ENCODE results near the gene PDE6A. TPM values are rescaled to one million over a fixed set of nuclear protein-coding genes. Genes with fewer than 3 reads are reported as not detected.

Gene PDE6A
- total and polyA plus RNA-seq, 4 donors, result 0.06 TPM; not detected in 3

- Histone ChIP-seq H3K9ac (ENCODE audit: low read depth in 1 of 2, low read length in 2 of 2) (no peak overlapping the region), H3K36me3 (ENCODE audit: control insufficient read depth in 4 of 4, insufficient read depth in 3 of 4, low read depth in 1 of 4, low read length in 3 of 4) (no peaks in the 10 kb centered on the region), H3K27ac (ENCODE audit: low read depth in 1 of 2, low read length in 2 of 2) (no peak overlapping the region), H3K4me3 (ENCODE audit: low read depth in 1 of 3, low read length in 3 of 3) (no peak overlapping the region), H3K9me3 (ENCODE audit: control insufficient read depth in 4 of 4, low read length in 3 of 4) (no peaks in the 10 kb centered on the region), H3K4me1 (ENCODE audit: control insufficient read depth in 4 of 4, insufficient read depth in 4 of 4, low read length in 3 of 4) (no peaks in the 10 kb centered on the region), H3K27me3 (ENCODE audit: control insufficient read depth in 4 of 4, insufficient read depth in 4 of 4, low read length in 3 of 4) (no peaks in the 10 kb centered on the region)
- no peak for DNase-seq (ENCODE audit: low spot score)
- no peak for TF ChIP-seq TAF1 (conservative IDR thresholded peaks at IDR 0.05)
- no peak for TF ChIP-seq FOXA2 (IDR thresholded peaks at IDR 0.05)
- TF ChIP-seq RAD21 (IDR thresholded peaks at IDR 0.05), result no peak
- no peak for TF ChIP-seq MAX (IDR thresholded peaks at IDR 0.05)
- TF ChIP-seq ATF3 (IDR thresholded peaks at IDR 0.05), result no peak
- no peak for TF ChIP-seq REST (IDR thresholded peaks at IDR 0.05)
- no peak for TF ChIP-seq FOXA1 (IDR thresholded peaks at IDR 0.05)
- no peak for TF ChIP-seq ZBTB33 (IDR thresholded peaks at IDR 0.05)
- no peak for TF ChIP-seq GABPA (IDR thresholded peaks at IDR 0.05 in 1 of 2, conservative IDR thresholded peaks at IDR 0.05 in 1 of 2)
- no peak for TF ChIP-seq RXRA (IDR thresholded peaks at IDR 0.05)
Measured at GRCh38 chr5:149982505-149982904, 37.9 kb upstream of the PDE6A start.

GRCh38 chr5:149981206-149981605, 36.6 kb upstream of the PDE6A start:
- Histone ChIP-seq H3K27me3 (ENCODE audit: control insufficient read depth in 4 of 4, insufficient read depth in 4 of 4, low read length in 3 of 4) (no peaks in the 10 kb centered on the region), H3K4me3 (ENCODE audit: low read depth in 1 of 3, low read length in 3 of 3) (no peak overlapping the region), H3K9me3 (ENCODE audit: control insufficient read depth in 4 of 4, low read length in 3 of 4) (no peaks in the 10 kb centered on the region), H3K9ac (ENCODE audit: low read depth in 1 of 2, low read length in 2 of 2) (no peak overlapping the region), H3K27ac (ENCODE audit: low read depth in 1 of 2, low read length in 2 of 2) (no peak overlapping the region), H3K36me3 (ENCODE audit: control insufficient read depth in 4 of 4, insufficient read depth in 3 of 4, low read depth in 1 of 4, low read length in 3 of 4) (no peaks in the 10 kb centered on the region), H3K4me1 (ENCODE audit: control insufficient read depth in 4 of 4, insufficient read depth in 4 of 4, low read length in 3 of 4) (no peaks in the 10 kb centered on the region)
- no peak for DNase-seq (ENCODE audit: low spot score)
- 95% methylated on average over 3 of the region's 3 CpGs for WGBS
- TF ChIP-seq NR2F2 (IDR thresholded peaks at IDR 0.05) (no peak), CTCF (IDR thresholded peaks at IDR 0.05; ENCODE audit: low read depth, low read length, missing input control) (no peak), RAD21 (IDR thresholded peaks at IDR 0.05) (no peak), TAF1 (conservative IDR thresholded peaks at IDR 0.05) (no peak), HNF4G (IDR thresholded peaks at IDR 0.05) (no peak), REST (IDR thresholded peaks at IDR 0.05) (no peak), FOXA2 (IDR thresholded peaks at IDR 0.05) (no peak)

Data from liver (tissue), 9 donors.